ENCODE data around the gene HSPA4.

DNA sequence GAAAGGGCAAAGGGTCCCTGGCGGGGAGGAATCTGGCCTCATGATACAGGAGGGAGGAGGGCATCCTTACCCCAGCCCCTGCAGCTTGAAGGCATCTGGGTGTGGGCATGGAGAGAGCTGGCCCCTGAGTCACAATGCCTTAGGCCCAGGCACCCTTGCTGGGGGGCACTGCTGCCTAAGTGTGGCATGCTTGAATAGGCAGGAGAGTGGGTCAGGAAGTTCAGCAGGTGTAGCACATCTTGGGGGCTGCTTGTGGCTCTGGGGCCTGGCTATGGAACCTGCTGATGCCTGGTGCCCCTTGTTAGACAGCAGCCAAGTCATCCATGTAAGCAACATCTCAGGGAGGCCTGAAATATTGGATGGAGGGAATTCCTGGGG, 63.1 kb downstream of the HSPA4 start:
- TF ChIP-seq POLR2A (IDR thresholded peaks at IDR 0.05; ENCODE audit: low read length) (no peak), GATA1 (IDR thresholded peaks at IDR 0.05; ENCODE audit: low read depth, low read length) (no peak)
